Islet of Langerhans (tissue), 1 donor: ENCODE results near the gene PDSS1.
A peak's percentile ranks its signal among the peaks of the same experiment; 100 is the strongest.

ENCODE experiments used
- FAIRE-seq: peaks from one replicate; lab custom pipeline; 2011; peaks lifted over from hg19 to GRCh38; lab: Jason Lieb, UNC

Gene PDSS1

GRCh38 chr10:26699631-26700030 is 2.1 kb downstream of the PDSS1 start:
- no peak for FAIRE-seq

- FAIRE-seq, result no peak
Measured at GRCh38 chr10:26700884-26701630, 3.6 kb downstream of the PDSS1 start.

- FAIRE-seq, result no peak
Measured at GRCh38 chr10:26703096-26703495, 5.6 kb downstream of the PDSS1 start.

DNA sequence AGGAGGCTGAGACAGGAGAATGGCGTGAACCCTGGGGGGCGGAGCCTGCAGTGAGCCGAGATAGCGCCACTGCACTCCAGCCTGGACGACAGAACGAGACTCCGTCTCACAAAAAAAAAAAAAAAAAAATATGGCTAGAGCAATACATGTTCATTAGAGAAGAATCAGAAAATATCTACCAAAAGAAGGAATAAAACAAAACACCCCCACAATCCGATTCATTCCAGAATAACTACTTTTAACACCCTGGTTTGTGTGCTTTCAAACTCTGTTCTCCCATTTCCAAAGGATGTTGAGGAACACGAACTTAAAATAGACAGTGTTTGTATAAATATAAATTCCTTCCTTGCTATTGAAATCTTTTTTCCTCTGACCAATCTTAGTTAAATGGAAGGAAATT is 6.5 kb downstream of the PDSS1 start:
- no peak for FAIRE-seq

DNA sequence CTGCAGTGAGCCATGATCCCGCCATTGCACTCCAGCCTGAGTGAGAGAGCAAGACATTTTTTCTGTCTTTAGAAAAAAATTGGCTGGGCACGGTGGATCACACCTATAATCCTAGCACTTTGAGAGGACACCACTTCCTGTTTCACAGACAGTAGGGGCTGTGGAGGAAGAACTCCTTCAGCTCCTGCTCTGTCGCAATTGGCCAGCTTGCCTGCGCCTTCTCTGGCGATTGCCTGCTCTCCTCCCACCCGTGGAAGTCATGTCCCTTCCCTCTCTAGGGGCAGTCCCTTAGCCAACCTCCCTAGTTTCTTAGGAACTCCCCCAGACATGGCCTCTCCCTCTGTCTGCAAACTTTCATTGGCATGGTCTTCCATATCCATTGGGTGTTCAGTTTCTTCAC is 8.7 kb downstream of the PDSS1 start:
- no peak for FAIRE-seq

DNA sequence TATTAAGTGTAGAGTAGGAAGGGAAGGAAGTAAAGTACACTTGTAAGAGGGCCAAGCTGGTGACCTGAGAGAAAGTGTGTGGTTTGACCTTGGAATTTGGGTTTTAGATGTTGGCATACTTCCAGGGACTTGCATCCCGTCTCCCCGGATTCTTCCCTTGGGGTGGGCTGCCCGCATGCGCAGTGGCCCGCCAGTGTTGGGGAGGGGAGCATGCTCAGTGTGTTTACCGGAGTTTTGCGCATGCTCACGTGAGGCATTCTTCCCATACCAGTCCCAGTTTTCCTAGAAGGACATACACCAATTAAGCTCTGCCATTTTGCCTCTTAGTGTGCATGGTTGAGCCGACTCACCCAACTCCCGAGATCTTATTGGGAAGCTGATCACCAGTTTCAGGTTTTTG is 9.4 kb downstream of the PDSS1 start:
- FAIRE-seq, result no peak

DNA sequence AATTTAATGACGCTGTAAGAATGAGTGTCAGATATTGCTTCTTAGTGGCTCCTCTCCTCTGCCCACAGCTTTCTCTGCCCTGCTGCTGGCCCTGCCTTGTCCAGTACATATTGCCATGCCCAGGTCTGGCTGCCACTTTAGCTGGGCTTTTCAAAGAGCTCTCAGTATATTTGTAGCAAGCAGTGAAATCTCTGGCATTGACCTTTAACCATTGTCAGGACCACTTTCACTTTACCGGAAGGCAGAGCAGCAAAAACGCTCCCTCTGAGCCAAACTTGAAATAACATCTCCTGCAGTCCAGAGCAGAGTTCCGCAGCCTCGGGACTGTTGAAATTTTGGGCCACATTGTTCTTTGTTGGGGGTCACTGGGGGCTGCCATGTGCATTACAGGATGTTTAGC is 13.8 kb downstream of the PDSS1 start:
- FAIRE-seq, result no peak

GRCh38 chr10:26714415-26715136 is 17.1 kb downstream of the PDSS1 start:
- FAIRE-seq, result no peak

DNA sequence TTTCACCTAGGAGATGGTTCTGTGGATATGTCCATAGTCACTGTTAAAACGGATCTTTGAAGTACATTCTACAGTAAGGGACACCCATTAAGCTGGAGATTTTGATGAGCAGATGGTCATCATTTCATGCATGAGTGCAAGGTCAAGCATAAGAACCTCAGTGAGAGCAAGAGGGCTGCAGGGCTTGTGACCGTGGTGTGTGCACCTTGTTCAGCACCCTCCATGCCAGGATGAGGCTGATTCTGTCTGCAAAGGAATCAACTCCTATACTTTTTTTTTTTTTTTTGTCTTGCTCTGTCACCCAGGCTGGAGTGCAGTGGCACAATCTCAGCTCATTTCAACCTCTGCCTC is 17.6 kb downstream of the PDSS1 start:
- no peak for FAIRE-seq

- FAIRE-seq, result no peak
Measured at GRCh38 chr10:26717476-26717875, 20.0 kb downstream of the PDSS1 start.

- FAIRE-seq, result no peak
Measured at GRCh38 chr10:26721561-26721960, 24.1 kb downstream of the PDSS1 start.

GRCh38 chr10:26723016-26723415 is 25.5 kb downstream of the PDSS1 start:
- FAIRE-seq, result no peak

- FAIRE-seq, result peak; percentile 96
Measured at GRCh38 chr10:26725837-26726727, 28.6 kb downstream of the PDSS1 start.

DNA sequence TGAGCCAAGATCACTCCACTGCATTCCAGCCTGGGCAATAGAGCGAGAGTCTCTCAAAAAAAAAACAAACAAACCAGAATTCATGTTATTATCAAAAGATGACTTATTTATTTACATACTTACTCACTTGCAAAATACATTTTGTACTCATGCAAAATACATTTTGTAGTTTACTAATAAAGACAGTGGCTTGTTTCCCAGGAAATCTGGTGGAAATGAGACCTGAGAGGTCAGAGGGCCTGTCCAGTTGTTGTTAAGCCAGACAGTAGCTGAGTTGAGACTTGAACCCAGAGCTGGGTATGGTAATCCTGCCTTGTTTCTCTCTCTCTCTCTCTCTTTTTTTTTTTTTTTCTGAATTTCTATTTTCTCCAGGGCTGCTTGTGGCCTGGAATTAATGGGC is 29.5 kb downstream of the PDSS1 start:
- FAIRE-seq, result no peak

DNA sequence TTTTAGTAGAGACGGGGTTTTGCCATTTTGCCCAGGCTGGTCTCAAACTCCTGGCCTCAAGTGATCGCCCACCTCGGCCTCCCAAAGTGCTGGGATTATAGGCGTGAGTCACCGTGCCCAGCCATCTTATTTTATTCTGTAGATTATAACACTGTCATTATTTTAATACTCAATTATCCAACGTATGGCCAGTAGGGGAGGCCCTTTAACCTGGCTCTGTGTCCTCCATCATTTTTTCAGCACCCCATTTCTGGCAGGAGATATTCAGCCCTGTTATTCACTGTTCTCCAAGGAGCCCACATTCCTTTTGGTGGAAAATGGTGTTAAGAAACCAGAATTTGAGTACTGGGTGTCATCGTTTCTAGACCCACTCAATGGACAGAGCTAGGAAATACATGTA is 31.5 kb downstream of the PDSS1 start:
- no peak for FAIRE-seq

DNA sequence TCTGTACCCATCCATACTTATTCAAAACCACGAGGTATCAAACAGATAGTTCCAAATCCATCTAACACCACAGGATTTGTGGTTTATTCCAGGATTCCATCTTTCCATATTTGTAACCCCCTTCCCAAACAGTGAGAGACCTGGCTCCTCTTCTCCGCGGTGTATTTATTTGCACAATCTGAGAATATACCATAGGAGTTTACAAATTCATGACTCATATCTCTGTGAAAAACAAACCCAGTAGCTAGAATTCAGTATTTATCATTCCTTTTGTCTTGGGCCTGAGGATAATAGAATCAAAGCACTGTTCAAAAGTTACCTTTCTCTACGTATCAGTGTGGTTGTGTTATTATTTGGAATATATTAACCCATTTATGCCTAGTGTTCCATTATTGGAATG is 31.9 kb downstream of the PDSS1 start:
- no peak for FAIRE-seq

DNA sequence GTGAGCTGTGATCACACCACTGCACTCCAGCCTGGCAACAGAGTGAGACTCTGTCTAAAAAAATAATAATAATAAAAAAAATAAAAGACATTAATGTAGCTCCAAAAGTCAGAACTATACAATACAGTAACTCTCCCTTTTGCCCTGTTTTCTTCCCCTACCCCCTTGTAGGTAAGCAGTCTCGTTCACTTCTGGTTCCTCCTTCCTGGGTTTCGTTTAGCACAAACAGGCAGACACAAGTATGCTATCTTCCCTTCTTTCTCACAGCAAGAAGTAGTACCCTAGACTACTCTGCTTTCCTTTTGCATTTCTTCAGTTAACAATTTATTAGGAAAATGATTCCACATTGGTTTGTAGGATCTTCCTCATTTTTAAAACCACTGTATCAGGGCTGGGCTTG is 33.1 kb downstream of the PDSS1 start:
- no peak for FAIRE-seq

DNA sequence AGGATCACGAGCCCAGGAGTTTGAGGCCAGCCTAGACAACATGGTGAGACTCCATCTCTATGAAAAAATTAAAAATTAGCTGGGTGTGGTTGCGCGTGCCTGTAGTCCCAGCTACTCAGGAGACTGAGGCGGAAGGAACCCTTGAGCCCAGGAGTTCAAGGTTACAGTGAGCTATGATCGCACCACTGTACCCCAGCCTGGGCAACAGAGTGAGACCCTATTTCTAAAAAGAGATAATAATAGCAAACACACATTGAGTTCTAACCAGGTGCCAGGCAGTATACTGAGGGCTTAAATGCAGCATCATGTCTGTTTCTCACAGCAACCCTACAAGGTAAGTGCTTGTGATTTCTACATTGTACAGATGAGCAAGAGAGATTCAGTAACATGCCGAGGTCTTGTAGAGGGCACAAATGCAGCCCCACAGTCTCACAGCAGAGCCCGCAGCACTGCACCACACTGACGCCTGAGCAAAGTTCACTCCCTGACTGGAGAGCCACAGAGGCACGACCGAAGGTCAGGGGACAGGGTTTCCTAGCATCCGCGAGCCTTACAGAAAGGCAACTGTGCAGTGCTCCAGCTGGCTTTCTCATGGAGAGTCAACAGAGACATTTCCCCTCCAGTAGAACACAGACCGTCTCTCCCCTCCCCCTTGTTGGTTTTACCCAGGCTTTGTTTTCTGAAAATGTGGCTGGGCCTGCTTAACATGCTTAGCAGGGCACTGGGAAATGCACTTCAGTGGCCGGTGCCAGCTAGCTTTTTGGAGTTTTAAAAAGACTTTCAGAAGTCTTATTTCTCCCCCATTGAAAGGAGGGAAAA is 36.5 kb downstream of the PDSS1 start:
- no peak for FAIRE-seq

DNA sequence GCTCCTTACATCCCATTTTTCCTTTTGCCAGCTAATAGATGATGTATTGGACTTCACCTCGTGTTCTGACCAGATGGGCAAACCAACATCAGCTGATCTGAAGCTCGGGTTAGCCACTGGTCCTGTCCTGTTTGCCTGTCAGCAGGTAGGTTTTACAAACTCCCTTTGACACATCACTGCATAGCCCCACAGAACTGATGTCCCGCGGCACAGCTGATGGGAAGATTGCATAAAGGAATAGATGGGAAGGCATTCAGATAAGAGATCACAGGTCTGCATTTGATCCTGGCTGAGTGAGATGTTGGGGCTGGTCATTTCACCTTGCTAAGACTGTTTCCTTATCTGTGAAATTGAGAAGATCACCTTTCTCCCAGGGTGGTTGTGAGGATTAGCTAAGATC is 37.9 kb downstream of the PDSS1 start:
- FAIRE-seq, result no peak

GRCh38 chr10:26737730-26738129 is 40.2 kb downstream of the PDSS1 start:
- FAIRE-seq, result no peak

GRCh38 chr10:26738301-26738911 is 40.9 kb downstream of the PDSS1 start:
- no peak for FAIRE-seq
